Measurements from ENCODE around the gene TRIM50. TPM values are rescaled to one million over a fixed set of nuclear protein-coding genes. Genes with fewer than 3 reads are reported as not detected.
"Not testable (repeated sequence)": the region's sequence is repeated elsewhere in the genome, so short reads cannot be mapped to it uniquely, and the experiment has no call there.

The TRIM50 gene
- total and polyA plus RNA-seq, 2 experiments from 2014 or later: 0.10 TPM; not detected in 1

- Mint-ChIP-seq H3K9me3 (no peaks in the 10 kb centered on the region; the same call in 2 of the 3 replicates), H3K36me3 (ENCODE audit: low read depth) (peaks cover 41% of the 10 kb centered on the region), H3K27ac (no peak overlapping the region), H3K27me3 (ENCODE audit: insufficient read depth, low read depth, poor library complexity) (peaks cover 10% of the 10 kb centered on the region), H3K4me1 (peaks cover 13% of the 10 kb centered on the region), H3K4me3 (no peak overlapping the region)
- Histone ChIP-seq H3K9me2 (ENCODE audit: insufficient read depth) (no peaks in the 10 kb centered on the region), H3K4me1 (ENCODE audit: insufficient read depth) (peaks cover 4% of the 10 kb centered on the region; the same call in 1 of the 2 replicates), H3F3A (replicated peaks; ENCODE audit: low read depth) (no peaks in the 10 kb centered on the region), H4K20me1 (replicated peaks; ENCODE audit: insufficient read depth) (no peaks in the 10 kb centered on the region; the same call in 1 of the 2 replicates), H2AFZ (no peak overlapping the region), H3K36me3 (ENCODE audit: insufficient read depth) (no peaks in the 10 kb centered on the region; the same call in 1 of the 2 replicates), H3K4me3 (no peak overlapping the region), H3K79me2 (replicated peaks; ENCODE audit: insufficient read depth) (peaks cover 18% of the 10 kb centered on the region), H3K4me2 (no peak overlapping the region), H3K27me3 (ENCODE audit: insufficient read depth) (no peaks in the 10 kb centered on the region), H3K27ac (ENCODE audit: low read depth) (no peak overlapping the region)
- ATAC-seq (no peak), DNase-seq (ENCODE audit: low spot score) (no peak)
- TF ChIP-seq CREB1 (CRISPR knock-in tag; IDR thresholded peaks at IDR 0.05; ENCODE audit: low read depth) (no peak), ZNF114 (CRISPR knock-in tag; IDR thresholded peaks at IDR 0.05) (no peak), EZH2phosphoT487 (IDR thresholded peaks at IDR 0.05; ENCODE audit: unreplicated experiment) (no peak), CTCF (conservative IDR thresholded peaks at IDR 0.05; ENCODE audit: low read depth in 2 of 2) (no peak), REST (IDR thresholded peaks at IDR 0.05; ENCODE audit: unreplicated experiment) (no peak), POLR2AphosphoS5 (IDR thresholded peaks at IDR 0.05; ENCODE audit: low read depth) (no peak), NANOG (IDR thresholded peaks at IDR 0.05; ENCODE audit: borderline replicate concordance) (no peak), ZNF331 (CRISPR knock-in tag; IDR thresholded peaks at IDR 0.05; ENCODE audit: low read depth) (no peak), STAT1 (IDR thresholded peaks at IDR 0.05; ENCODE audit: unreplicated experiment) (no peak)
These were observed 24.3 kb downstream of the TRIM50 start for GRCh38 chr7:73303546-73303945.

- H3K27me3 Mint-ChIP-seq (ENCODE audit: insufficient read depth, low read depth, poor library complexity); DNase-seq (ENCODE audit: low spot score); H3F3A ChIP-seq (replicated peaks; ENCODE audit: low read depth); H3K4me1 ChIP-seq (ENCODE audit: insufficient read depth); H3K27ac ChIP-seq (ENCODE audit: low read depth); H3K4me3 Mint-ChIP-seq; H3K4me3 ChIP-seq; H4K20me1 ChIP-seq (replicated peaks; ENCODE audit: insufficient read depth); H3K27ac Mint-ChIP-seq; H3K4me2 ChIP-seq; H2AFZ ChIP-seq; H3K27me3 ChIP-seq (ENCODE audit: insufficient read depth); H3K9me3 Mint-ChIP-seq; H3K9me2 ChIP-seq (ENCODE audit: insufficient read depth); ATAC-seq; H3K4me1 Mint-ChIP-seq; H3K36me3 ChIP-seq (ENCODE audit: insufficient read depth): not testable (repeated sequence)
- peaks cover 16% of the 10 kb centered on the region for H3K79me2 ChIP-seq (replicated peaks; ENCODE audit: insufficient read depth)
- peaks cover 38% of the 10 kb centered on the region for H3K36me3 Mint-ChIP-seq (ENCODE audit: low read depth)
These were observed 25.0 kb downstream of the TRIM50 start for GRCh38 chr7:73302846-73303245.

Measured in GM23338 (cell line).